ENCODE measurements around the gene RAET1E. TPM values are rescaled to one million over a fixed set of nuclear protein-coding genes. Genes with fewer than 3 reads are reported as not detected.
"Not testable (repeated sequence)": the region's sequence is repeated elsewhere in the genome, so short reads cannot be mapped to it uniquely, and the experiment has no call there.

The RAET1E gene
- total RNA-seq, 1 donor from 2014 or later = 101 TPM

DNA sequence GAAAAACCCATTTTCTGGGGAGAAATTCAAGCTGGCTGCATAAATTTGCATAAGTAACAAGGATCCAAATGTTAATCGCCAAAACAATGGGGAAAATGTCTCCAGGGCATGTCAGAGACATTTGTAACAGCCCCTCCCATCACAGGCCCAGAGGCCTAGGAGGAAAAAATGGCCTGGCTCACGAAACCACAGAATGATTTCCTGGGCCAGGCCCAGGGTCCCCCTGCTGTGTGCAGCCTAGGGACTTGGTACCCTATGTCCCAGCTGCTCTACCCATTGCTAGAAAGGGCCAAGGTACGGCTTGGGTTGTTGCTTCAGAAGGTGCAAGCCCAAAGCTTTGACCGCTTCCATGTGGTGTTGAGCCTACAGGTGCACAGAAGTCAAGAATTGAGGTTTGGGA, 10.6 kb upstream of the RAET1E start:
- not testable (repeated sequence) for ATAC-seq

DNA sequence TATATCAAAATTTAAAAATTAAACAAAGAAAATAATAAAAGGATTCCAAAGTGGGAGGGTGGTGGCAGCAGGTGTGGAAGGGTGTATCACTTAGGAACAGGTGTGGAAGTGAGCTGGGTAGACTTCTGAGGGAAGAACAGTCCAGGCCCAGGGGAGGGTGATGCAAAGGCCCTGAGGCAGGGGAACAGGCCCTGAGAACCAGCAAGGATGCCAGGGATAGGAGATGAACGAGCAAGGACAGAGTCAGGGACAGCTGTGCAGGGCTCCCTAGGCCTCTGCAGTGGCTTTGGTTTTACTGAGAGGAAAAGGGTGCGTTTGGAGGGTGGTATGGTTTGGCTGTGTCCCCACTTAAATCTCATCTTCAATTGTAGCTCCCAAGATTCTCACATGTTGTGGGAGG, 9.4 kb upstream of the RAET1E start:
- no peak for ATAC-seq

DNA sequence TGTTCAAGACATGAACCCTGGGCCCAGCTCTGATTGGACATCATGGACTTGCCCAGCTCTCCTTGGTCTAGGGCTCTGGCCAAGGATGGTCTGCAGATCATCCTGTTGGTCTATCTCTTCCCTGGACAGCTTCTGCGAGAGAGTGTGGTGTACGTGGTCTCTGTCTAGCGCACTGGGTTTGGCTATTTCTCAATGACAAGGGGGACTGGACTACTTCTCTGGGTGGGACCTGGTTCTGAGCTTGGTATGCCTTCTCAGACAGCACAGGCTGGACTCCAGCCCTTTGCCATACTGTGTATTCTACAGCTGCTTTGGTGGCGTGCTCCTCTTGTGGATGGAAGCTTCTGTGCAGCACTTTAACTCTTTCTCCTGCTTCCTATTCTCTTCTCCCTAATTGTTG, 8.5 kb upstream of the RAET1E start:
- no peak for ATAC-seq

DNA sequence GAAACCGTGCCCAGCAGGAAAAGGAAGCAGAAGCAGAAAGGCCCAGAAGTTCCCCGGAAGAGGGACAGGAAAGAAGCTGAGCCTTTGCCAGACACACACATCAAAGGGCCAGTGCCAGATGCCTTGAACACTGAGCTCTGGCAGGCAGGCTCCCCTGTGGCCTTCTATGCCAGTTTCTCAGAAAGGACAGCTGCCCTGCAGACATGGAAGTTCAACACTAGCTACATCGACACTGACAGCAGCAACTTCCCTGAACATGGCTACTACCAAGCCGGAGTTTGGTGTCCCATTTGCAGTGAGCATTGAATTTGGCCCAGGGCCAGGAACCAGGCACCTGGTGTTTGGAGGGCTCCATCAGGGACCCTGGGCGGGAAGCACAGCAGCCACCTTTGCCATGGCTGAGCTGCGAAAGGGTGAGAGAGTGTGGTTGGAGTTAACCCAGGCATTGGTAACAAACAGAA, 8.0 kb upstream of the RAET1E start:
- ATAC-seq = no peak

DNA sequence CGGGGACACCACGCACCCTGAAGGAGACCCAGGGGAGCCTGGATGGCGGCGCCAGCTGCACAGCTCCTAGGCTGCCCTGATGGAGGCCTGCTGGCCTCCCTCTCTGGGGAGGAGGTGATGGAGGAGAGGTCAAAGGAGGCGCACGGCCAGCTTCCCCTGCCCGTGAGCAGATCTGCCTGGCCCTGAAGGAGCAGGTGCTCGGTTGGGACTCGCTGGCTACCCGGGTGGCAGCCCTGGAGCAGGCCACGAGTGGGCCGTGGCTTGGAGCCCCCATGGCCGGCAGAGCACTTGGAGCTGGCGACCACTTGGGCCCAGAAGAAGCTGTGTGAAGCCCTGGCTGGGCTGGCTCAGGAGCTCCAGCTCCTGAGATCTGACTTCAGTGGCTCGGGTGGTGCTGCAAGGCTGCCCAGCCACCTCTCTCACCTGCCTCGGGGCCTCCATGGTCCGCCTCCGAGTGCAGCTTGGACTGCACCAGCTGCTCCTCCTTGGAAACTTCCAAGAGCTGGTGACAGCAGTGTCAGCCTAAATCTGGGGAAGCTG, 7.5 kb upstream of the RAET1E start:
- no peak for ATAC-seq

DNA sequence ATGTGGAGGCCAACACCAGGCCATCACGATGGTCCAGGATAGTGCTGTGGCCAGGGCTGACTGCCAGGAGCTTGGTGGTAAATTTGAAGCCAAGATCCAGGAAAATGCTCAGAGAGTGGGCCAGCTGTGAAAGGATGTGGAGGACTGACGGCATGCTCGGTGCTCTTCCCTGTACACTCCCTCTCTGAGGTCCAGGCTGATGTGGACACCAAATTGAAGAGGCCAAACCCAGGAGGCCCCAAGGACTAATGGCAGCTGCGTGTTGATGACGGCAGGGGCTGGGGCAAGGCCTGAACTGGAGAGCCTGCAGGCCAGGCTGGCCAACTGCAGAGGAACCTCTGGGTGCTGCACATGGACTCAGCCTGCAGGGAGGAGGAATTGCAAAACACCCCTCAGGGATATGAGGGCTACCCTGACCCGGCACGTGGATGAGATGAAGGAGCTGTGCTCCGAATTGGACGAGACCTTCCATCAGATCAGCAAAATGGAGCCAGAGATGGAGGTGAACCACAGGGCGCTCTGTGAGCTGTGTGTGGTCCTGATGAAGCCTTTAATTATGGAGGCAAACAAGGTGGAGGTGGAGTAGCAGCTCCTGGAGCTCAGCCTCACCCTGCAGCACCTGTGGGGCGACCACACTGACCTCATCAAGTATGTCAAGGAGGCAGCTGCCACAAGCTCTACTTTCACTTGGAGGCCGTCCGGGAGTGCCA, 6.9 kb upstream of the RAET1E start:
- ATAC-seq = no peak

DNA sequence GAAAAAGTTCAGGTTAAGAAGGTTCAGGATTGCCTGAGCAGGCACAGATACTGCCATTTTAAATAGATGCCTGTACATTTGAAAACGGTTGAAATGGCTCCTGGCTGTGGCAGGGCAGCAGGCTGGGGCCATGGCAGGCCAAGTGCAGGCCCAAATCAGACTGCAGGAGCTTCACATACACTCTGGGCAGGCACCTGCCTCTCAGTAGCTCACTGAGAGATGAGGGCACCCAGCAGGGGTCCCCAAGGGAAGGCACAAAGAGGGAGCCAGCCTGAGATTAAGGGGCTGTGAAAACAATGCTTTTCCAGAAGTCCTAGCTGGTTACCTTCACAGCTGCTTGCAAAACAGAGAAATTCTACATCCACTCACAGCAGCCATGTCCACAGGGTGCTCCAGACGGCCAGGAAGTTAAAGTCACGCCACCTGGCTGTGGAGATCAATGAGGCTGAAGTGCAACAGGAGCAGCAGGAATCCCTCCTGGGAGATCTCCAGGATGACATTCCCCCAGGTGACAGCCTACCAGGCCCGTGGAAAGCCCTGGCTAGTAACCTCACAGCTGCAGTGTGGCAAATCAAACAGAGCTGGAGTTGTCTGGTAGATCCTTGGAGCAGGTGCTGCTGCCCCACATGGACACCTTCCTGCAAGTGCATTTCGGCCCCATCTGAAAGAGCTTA, 6.2 kb upstream of the RAET1E start:
- ATAC-seq = no peak

DNA sequence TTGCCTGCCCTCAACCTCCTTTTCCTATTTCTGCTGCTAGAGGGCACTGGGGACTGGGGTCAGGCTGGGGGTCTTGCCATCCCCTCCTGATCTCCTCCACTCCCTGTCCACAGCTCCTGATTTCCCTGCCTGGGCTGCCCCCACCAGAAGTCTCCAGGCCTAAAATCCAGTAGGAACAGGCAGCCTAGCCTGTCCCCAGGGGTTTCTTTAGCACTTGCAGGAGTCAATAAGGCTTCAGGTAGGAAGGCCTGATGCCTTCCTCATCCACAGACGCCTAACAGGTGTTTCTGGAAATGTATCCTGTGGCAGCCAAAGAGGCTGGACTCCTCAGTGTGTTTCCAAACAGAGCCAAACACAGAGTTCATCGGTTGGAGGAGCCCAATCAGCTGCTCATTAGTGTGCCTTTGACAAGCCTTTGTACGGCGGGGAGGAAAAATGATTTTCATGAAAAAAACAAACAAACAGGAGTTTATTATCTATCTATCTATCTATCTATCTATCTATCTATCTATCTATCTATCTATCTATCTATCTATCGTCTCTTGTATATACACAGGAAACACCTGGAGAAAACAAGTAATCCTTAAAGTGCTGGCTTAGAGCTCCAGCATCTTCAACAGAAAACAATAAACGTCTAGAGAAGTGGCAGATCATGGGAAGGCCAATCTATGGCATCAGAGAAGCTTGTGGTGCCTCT, 3.7 kb upstream of the RAET1E start:
- no peak for ATAC-seq

DNA sequence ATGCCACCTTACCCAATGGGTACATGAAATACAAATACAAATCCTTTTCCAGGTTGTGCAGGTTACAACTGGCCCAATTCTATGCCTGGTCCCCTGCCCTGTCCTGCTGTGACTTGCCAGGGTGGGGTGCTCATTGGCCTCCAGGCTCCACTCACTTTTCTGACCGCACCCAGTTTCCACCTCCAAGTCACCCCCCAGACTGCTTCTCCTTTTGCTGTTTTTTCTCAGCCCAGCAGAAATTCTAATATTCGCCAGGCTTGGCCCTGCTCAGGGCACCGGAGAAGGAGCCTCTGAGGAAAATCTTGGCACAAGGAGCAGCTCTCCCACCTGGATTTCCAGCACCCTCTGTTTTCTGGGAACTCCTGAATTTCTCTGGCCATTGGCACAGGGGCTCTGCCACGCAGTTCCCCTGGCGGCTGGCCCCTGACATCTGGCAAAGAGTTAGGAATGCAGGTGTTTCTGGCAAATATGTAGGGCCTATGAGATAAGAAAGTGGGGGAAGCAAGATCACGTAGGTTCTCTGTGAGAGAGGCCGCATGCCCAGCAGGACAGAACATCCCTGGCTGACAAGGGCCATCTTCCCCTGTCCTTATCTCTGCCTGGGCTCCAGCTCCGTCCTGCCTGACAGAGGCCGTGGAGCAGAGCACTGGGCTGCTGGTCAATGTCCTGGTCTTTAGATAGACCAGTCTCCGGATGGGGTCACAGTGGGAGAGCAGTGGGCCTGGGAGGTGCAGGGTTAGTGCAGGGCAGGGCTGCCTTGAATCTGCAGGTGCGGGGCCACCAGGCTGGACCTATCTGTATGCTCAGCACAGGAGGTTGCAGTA, 2.9 kb upstream of the RAET1E start:
- peak; percentile 86 for ATAC-seq

DNA sequence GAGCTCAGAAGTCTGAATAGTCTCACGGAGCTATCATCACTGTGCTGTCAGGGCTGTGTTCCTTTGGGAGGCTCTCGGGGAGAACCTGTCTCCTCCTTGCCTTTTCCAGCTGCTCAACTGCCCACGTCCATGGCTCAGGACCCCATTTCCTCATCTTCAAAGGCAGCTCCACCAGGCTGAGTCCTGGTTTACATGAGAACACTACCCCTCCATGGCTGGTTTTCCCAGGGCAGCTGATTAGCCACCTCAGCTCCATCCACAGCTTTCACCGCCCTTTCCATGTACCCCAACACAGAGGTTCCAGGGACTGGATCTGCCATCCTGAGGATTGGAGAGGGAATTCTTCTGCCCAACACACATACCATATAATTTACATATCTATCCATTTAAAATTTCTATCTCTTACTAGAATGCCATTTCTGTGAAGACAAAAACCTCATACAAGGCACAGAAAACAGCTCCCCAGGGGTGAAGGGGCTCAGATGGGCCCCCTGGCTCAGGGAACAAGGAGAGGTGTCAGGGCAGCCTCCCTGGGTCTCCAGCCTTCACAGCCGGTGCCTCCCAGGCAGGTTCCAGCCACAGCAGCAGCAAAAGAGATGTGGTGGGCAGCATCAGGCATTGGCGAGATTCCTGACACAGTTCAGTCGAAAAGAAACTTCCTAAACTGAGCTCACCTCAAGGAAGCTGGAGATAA, 2.2 kb upstream of the RAET1E start:
- ATAC-seq = no peak

DNA sequence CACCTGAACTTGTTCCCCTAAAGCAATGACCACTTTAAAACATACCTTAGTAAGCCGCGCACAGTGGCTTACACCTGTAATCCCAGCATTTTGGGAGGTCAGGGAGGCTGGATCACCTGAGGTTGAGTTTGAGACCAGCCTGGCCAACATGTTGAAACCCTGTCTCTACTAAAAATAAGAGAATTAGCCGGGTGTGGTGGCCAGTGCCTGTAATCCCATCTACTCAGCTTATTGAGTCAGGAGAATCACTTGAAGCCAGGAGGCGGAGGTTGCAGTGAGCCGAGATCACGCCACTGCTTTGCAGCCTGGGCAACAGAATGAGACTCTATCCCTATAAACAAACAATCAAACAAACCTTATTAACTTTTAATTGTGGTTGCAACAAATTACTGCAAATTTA, 1.6 kb upstream of the RAET1E start:
- peak; percentile 40 for ATAC-seq

DNA sequence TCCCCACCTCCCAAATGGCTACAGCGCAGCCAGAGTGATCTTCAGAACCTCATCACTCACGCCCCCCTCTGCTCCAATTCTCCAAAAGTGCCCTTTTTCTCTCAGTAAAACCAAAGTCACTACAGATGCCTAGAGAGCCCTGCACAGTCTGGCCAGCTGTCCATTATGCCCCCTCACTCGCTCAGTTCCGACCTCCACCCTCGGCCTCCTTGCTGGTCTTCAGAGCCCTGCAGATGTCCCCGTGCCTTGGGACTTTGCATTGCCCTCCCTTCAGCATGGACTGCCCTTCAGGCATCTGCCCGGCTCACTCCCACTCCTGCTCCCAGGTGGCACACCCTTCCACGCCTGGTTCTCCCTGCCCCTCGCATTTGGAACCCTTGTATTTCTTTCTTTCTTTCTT, 1.1 kb upstream of the RAET1E start:
- ATAC-seq = no peak

DNA sequence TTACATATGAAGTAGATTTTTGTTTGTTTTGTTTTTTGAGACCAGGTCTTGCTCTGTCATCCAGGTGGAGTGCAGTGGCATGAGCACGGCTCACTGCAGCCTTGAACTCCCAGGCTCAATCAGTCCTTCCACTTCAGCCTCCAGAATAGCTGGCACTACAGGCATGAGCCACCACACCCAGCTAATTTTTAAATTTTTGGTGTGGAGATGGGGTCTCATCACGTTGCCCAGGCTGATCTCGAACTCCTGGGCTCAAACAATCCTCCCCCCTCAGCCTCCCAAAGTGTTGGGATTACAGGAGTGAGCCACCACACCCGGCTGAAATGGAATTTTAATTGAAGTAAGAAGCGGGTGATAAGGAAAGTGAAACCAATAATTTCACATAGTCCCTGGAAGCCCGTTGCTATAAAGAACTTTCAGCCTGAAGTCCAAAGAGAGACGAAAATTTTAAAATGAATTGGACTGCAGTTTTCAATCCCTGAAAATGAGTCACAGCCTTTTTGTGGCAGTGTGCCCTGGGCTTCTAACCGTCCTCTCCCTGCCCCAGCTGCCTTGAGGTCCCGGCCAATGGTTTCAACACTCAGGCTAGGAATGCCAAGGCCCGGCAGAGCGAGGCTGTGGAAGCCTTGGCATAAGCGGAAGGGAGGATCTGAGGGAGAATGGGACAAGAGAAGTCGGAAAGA, 757 bp downstream of the RAET1E start:
- ATAC-seq = peak; percentile 51

DNA sequence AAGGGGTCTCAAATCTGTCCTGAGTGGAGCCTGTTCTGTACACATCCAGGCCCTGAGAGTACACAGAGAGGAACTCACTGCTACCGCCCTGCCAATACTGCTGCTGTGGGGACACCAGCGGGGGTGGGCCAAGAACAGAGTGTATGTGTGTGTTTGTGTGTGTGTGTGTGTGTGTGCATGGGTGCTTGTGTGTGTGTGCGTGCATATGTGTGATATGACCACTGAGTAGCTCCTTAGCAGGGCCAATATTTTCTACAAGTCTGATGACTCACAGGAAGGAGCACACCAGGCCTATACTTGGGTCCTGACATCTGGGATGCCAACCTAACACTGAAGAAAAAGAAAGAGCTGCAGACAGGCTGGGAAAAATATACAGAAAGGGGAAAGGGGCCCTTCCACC, 1.4 kb downstream of the RAET1E start:
- ATAC-seq = peak; percentile 14

DNA sequence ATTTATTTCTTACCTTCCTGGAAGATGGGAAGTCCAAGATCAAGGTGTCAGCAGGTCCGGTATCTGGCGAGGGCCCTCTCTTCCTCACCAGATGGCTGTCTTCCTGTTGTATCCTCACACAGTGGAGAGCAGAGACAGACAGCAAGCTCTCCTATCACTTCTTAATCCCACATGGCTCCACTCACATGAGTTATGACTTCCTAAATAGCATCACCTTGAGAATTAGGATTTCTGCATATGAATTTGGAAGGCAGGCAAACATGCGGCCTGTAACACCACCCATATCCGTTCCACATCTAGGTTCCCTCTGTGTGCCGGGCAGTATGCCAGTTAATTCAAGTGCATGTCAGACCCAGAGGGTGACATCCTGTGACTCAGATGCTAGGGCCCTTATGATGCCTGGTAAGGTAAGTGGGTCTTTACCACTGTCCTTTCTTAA, 2.1 kb downstream of the RAET1E start:
- ATAC-seq = peak; percentile 43

DNA sequence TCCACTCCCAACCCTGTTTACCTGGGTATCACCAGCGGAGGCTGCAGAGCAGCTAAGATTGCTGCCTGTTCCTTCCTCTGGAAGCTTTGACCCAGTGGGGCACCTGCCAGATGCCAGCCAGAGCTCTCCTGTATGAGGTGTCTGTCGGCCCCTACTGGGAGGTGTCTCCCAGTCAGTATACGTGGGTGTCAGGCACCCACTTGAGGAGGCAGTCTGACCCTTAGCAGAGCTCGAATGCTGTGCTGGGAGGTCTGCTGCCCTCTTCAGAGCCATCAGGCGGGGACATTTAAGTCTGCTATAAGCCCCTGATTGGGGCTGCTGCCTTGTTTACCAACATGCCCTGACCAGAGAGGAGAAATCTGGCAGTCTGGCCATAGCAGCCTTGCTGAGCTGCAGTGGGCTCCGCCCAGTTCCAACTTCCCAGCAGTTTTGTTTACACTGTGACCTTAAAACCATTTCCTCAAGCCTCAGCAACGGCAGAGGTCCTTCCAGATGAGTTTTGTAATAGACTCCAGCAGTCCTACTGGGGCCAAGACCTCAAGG, 2.8 kb downstream of the RAET1E start:
- ATAC-seq = no peak

DNA sequence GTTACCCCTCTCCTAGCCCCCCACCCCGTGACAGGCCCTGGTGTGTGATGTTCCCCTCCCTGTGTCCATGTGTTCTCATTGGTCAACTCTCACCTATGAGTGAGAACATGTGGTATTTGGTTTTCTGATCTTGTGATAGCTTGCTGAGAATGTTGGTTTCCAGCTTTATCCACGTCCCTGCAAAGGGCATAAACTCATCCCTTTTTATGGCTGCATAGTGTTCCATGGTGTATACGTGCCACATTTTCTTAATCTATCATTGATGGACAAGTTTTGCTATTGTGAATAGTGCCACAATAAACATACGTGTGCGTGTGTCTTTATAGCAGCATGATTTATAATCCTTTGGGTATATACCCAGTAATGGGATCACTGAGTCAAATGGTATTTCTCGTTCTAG, 6.0 kb downstream of the RAET1E start:
- not testable (repeated sequence) for ATAC-seq

DNA sequence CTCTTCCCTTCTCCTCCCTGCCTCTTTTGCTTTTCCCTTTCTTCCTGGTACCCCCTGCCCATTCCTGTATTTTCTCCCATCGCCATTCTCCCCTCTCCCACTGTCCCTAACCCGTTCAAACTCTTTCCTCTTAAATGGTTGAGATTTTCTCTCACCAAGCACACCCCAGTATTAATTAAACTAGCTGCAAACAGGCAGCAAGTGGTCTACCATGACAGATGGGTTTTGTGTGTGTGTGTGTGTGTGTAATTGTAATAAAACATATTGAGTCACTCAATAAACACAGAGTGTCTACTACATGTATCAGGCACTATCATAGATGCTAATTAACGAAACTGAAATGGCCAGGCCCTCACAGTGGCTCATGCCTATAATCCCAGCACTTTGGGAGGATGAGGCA, 6.7 kb downstream of the RAET1E start:
- peak; percentile 41 for ATAC-seq

DNA sequence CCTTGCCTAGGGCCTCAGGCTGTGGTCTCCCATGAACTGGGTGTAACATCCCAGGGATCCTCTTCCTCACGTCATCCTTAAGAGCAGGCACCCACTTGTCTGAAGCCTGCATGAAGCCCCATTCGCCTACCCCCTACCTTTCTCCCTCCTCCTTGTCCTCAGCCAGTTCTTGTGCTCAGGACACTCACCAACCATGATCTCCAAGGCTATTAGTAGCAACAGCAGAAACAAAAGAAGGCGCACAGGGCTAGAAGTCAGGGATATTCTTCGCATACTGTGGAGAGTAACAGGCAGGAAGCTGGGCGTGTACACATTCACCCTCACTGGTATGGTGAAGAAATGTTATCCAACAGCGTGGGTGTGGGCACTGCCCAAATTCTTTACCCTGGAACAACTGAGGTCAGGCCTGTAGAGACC, 7.3 kb downstream of the RAET1E start:
- peak; percentile 66 for ATAC-seq

DNA sequence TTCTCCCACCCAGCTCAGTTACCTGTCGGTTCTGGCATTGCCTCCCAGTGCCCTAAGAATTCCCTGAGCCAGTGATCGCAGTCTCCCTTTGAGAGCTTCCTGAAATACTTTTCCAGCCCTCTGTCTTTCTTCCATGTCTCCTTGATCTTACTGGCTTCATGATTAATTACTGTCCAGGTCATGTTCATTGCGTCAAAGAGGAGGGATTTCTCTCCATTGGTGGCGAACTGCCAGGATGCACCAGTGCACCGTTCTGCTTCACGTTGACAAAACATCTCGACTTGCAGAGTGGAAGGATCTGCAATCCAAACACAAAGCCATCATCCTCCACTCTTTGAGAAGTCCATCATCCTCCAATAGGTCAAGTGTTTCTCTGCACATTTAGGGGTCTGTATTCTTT, 8.6 kb downstream of the RAET1E start:
- no peak for ATAC-seq

DNA sequence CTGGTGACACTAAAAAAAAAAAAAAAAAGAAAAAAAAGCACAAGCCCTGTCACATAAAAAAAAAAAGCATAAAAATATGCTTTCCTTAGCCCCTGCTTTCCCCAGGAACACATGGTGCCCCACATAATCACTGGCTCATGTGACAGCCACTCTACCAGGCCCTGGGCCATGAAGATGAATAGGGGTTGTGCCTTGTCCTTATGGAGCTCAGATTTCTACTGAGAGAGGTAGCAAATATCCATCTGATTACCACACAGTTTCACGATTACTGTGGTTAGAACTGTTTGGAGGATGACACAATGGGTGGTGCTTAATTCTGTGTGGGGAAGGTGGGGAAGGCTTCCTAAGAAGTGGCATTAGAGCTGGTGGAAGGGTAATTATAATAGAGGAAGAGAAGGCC, 9.3 kb downstream of the RAET1E start:
- peak; percentile 15 for ATAC-seq
